Activated CD4-positive, alpha-beta T cell treated with anti-CD3 and anti-CD28 coated beads for 4 hours (primary cell): Measurements from ENCODE around the gene MYH2.

Source experiments
- DNase-seq, 2 donors: peaks; one replicate each; pipeline ENCODE4 v3.0.0-alpha.2; 2020

MYH2 gene

GRCh38 chr17:10513299-10514067 is 36.0 kb downstream of the MYH2 start:
- no peak for DNase-seq

- DNase-seq: no peak
Observed at GRCh38 chr17:10512856-10513255, 36.6 kb downstream of the MYH2 start.

- DNase-seq: no peak
Observed at GRCh38 chr17:10499950-10500349, 49.5 kb downstream of the MYH2 start.

- DNase-seq: no peak
Observed at GRCh38 chr17:10492004-10492403, 57.5 kb downstream of the MYH2 start.

GRCh38 chr17:10482252-10482651 is 67.2 kb downstream of the MYH2 start:
- DNase-seq: no peak

- no peak for DNase-seq
Observed at GRCh38 chr17:10477701-10478100, 71.8 kb downstream of the MYH2 start.

- DNase-seq: no peak
Observed at GRCh38 chr17:10474536-10474935, 74.9 kb downstream of the MYH2 start.

GRCh38 chr17:10471858-10472257 is 77.6 kb downstream of the MYH2 start:
- no peak for DNase-seq
